Liver (tissue), 3 donors: ENCODE results near the gene MAP2K4.

Source experiments
- SP1 ChIP-seq: IDR thresholded peaks from 2 replicates; pipeline ENCODE4 v1.6.1; 2018; ENCODE audit warnings: antibody characterized with exemption, mild to moderate bottlenecking
- TF ChIP-seq, protein P1 (sequence below): IDR thresholded peaks from 2 replicates; pipeline ENCODE4 v1.6.1; 2016; ENCODE audit warnings: antibody characterized with exemption, mild to moderate bottlenecking
- TF ChIP-seq, protein P2 (sequence below): fragments of 150-350 bp; IDR thresholded peaks from 2 replicates; pipeline ENCODE4 v1.5.1; 2017; ENCODE audit warnings: improper control_type of control experiment, low read depth, low read length; ENCODE audit not compliant: missing input control
- donor health status: healthy.
- donor health status: healthy.

DNA sequence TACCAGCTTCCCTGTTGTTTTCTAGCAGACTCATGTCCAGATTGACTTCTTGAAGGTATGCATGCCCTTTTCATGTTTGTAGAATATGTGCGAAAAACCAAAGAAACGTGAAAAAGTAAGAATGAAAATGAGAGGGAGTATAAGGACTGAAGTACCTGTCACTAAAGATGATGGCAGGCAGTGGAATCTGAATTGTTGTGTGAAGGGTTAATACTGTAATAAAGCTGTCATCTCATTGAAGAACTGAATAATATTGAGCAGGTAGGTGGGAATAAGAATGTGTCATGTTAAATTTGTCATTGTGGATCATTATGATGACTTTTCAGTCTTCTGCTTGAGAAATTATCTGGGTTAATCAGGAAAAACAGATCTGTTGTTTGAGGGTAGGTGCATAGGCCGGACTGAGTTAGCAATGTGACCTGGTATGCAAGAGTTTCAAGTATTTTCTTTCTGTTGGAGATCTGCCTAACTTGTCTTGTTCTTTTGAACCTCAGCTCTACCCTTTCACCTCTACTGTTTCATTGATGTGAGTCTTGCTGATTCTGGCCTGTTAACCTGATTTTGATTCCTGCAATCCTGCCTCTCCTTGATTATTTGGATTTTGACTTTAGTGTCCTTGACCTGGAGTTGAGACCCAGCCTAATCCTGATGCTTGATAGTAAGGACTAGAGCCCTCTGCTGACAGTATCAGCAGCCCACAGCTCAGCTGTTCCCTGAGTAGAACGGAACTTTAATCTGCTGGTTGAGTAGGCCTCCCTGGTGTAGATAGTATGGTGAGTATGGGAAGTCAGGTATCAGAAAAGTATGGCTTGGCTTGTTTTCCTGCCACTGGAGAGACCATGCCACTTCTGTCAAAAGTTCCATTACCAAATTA lies 64.6 kb downstream of the MAP2K4 start:
- TF ChIP-seq, protein P1, sequence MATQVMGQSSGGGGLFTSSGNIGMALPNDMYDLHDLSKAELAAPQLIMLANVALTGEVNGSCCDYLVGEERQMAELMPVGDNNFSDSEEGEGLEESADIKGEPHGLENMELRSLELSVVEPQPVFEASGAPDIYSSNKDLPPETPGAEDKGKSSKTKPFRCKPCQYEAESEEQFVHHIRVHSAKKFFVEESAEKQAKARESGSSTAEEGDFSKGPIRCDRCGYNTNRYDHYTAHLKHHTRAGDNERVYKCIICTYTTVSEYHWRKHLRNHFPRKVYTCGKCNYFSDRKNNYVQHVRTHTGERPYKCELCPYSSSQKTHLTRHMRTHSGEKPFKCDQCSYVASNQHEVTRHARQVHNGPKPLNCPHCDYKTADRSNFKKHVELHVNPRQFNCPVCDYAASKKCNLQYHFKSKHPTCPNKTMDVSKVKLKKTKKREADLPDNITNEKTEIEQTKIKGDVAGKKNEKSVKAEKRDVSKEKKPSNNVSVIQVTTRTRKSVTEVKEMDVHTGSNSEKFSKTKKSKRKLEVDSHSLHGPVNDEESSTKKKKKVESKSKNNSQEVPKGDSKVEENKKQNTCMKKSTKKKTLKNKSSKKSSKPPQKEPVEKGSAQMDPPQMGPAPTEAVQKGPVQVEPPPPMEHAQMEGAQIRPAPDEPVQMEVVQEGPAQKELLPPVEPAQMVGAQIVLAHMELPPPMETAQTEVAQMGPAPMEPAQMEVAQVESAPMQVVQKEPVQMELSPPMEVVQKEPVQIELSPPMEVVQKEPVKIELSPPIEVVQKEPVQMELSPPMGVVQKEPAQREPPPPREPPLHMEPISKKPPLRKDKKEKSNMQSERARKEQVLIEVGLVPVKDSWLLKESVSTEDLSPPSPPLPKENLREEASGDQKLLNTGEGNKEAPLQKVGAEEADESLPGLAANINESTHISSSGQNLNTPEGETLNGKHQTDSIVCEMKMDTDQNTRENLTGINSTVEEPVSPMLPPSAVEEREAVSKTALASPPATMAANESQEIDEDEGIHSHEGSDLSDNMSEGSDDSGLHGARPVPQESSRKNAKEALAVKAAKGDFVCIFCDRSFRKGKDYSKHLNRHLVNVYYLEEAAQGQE, result no peak
- no peak for TF ChIP-seq SP1
- TF ChIP-seq, protein P2, sequence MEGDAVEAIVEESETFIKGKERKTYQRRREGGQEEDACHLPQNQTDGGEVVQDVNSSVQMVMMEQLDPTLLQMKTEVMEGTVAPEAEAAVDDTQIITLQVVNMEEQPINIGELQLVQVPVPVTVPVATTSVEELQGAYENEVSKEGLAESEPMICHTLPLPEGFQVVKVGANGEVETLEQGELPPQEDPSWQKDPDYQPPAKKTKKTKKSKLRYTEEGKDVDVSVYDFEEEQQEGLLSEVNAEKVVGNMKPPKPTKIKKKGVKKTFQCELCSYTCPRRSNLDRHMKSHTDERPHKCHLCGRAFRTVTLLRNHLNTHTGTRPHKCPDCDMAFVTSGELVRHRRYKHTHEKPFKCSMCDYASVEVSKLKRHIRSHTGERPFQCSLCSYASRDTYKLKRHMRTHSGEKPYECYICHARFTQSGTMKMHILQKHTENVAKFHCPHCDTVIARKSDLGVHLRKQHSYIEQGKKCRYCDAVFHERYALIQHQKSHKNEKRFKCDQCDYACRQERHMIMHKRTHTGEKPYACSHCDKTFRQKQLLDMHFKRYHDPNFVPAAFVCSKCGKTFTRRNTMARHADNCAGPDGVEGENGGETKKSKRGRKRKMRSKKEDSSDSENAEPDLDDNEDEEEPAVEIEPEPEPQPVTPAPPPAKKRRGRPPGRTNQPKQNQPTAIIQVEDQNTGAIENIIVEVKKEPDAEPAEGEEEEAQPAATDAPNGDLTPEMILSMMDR, result no peak
